ENCODE data around the gene ATP10A. TPM values are rescaled to one million over a fixed set of nuclear protein-coding genes. Genes with fewer than 3 reads are reported as not detected.

ATP10A gene
- total RNA-seq, 2 experiments from 2014 or later: 0.06 TPM; not detected in 1

- H3K36me3 ChIP-seq (ENCODE audit: insufficient read depth, low read length): no peaks in the 10 kb centered on the region
- no peaks in the 10 kb centered on the region for H3K9me2 ChIP-seq (ENCODE audit: insufficient read depth, low read length)
- CTCF ChIA-PET (ENCODE audit: unreplicated experiment): no interaction called here
- BruUV-seq (replicated peaks): no TSS peak
- H3K9me3 ChIP-seq (ENCODE audit: low read length): no peaks in the 10 kb centered on the region
- no peak overlapping the region for H3K4me2 ChIP-seq (ENCODE audit: low read length)
- TF ChIP-seq EZH2phosphoT487 (IDR thresholded peaks at IDR 0.05; ENCODE audit: borderline replicate concordance, low read depth, low read length): no peak
- TF ChIP-seq CTCF (conservative IDR thresholded peaks at IDR 0.05; ENCODE audit: low read length): no peak
- intact Hi-C loops (cut with micrococcal nuclease; ENCODE audit: unreplicated experiment): no loop called here
- H3K4me1 ChIP-seq (ENCODE audit: insufficient read depth, low read length, poor library complexity, severe bottlenecking): no peaks in the 10 kb centered on the region
- no peak for DNase-seq (ENCODE audit: low spot score)
- no peak overlapping the region for H3K27ac ChIP-seq (ENCODE audit: low read depth, low read length, poor library complexity, severe bottlenecking)
- H2AFZ ChIP-seq (ENCODE audit: low read length): no peak overlapping the region
- no peak overlapping the region for H3K4me3 ChIP-seq (ENCODE audit: low read depth, low read length, poor library complexity, severe bottlenecking)
- no peaks in the 10 kb centered on the region for H3K79me2 ChIP-seq (ENCODE audit: insufficient read depth, low read depth, low read length)
- POLR2A ChIA-PET: no interaction called here
- H4K20me1 ChIP-seq (ENCODE audit: insufficient read depth, low read length): no peaks in the 10 kb centered on the region
These were observed 183.6 kb downstream of the ATP10A start for GRCh38 chr15:25679492-25679891.

GRCh38 chr15:25678500-25678855 lies 184.6 kb downstream of the ATP10A start:
- no peaks in the 10 kb centered on the region for H4K20me1 ChIP-seq (ENCODE audit: insufficient read depth, low read length)
- no TSS peak for BruUV-seq (replicated peaks)
- no peaks in the 10 kb centered on the region for H3K4me1 ChIP-seq (ENCODE audit: insufficient read depth, low read length, poor library complexity, severe bottlenecking)
- ChIA-PET POLR2A (no interaction called here), CTCF (ENCODE audit: unreplicated experiment) (no interaction called here)
- TF ChIP-seq EZH2phosphoT487 (IDR thresholded peaks at IDR 0.05; ENCODE audit: borderline replicate concordance, low read depth, low read length): no peak
- no peak for TF ChIP-seq CTCF (conservative IDR thresholded peaks at IDR 0.05; ENCODE audit: low read length)
- no peak overlapping the region for H3K4me3 ChIP-seq (ENCODE audit: low read depth, low read length, poor library complexity, severe bottlenecking)
- H3K9me3 ChIP-seq (ENCODE audit: low read length): no peaks in the 10 kb centered on the region
- DNase-seq (ENCODE audit: low spot score): no peak
- no peaks in the 10 kb centered on the region for H3K79me2 ChIP-seq (ENCODE audit: insufficient read depth, low read depth, low read length)
- H3K36me3 ChIP-seq (ENCODE audit: insufficient read depth, low read length): no peaks in the 10 kb centered on the region
- intact Hi-C loops (cut with micrococcal nuclease; ENCODE audit: unreplicated experiment): no loop called here
- no peak overlapping the region for H3K4me2 ChIP-seq (ENCODE audit: low read length)
- H2AFZ ChIP-seq (ENCODE audit: low read length): no peak overlapping the region
- no peaks in the 10 kb centered on the region for H3K9me2 ChIP-seq (ENCODE audit: insufficient read depth, low read length)
- H3K27ac ChIP-seq (ENCODE audit: low read depth, low read length, poor library complexity, severe bottlenecking): no peak overlapping the region

GRCh38 chr15:25677719-25678499 lies 185.2 kb downstream of the ATP10A start:
- no peak for DNase-seq (ENCODE audit: low spot score)
- no peak overlapping the region for H3K27ac ChIP-seq (ENCODE audit: low read depth, low read length, poor library complexity, severe bottlenecking)
- ChIA-PET POLR2A (no interaction called here), CTCF (ENCODE audit: unreplicated experiment) (no interaction called here)
- H3K36me3 ChIP-seq (ENCODE audit: insufficient read depth, low read length): no peaks in the 10 kb centered on the region
- H3K9me3 ChIP-seq (ENCODE audit: low read length): no peaks in the 10 kb centered on the region
- no peaks in the 10 kb centered on the region for H4K20me1 ChIP-seq (ENCODE audit: insufficient read depth, low read length)
- no peak overlapping the region for H2AFZ ChIP-seq (ENCODE audit: low read length)
- intact Hi-C loops (cut with micrococcal nuclease; ENCODE audit: unreplicated experiment): no loop called here
- no peaks in the 10 kb centered on the region for H3K4me1 ChIP-seq (ENCODE audit: insufficient read depth, low read length, poor library complexity, severe bottlenecking)
- no TSS peak for BruUV-seq (replicated peaks)
- H3K79me2 ChIP-seq (ENCODE audit: insufficient read depth, low read depth, low read length): no peaks in the 10 kb centered on the region
- no peaks in the 10 kb centered on the region for H3K9me2 ChIP-seq (ENCODE audit: insufficient read depth, low read length)
- TF ChIP-seq EZH2phosphoT487 (IDR thresholded peaks at IDR 0.05; ENCODE audit: borderline replicate concordance, low read depth, low read length) (no peak), CTCF (conservative IDR thresholded peaks at IDR 0.05; ENCODE audit: low read length) (no peak)
- no peak overlapping the region for H3K4me3 ChIP-seq (ENCODE audit: low read depth, low read length, poor library complexity, severe bottlenecking)
- no peak overlapping the region for H3K4me2 ChIP-seq (ENCODE audit: low read length)
